GM19240 (cell line): Measurements from ENCODE around the gene OR10G8.
"Not testable (repeated sequence)": the region's sequence is repeated elsewhere in the genome, so short reads cannot be mapped to it uniquely, and the experiment has no call there.

Experiments used
- DNase-seq: peaks from one replicate; pipeline ENCODE4 v3.0.0; 2011; ENCODE audit warnings: low spot score; ENCODE audit not compliant: insufficient read length

Gene OR10G8

DNA sequence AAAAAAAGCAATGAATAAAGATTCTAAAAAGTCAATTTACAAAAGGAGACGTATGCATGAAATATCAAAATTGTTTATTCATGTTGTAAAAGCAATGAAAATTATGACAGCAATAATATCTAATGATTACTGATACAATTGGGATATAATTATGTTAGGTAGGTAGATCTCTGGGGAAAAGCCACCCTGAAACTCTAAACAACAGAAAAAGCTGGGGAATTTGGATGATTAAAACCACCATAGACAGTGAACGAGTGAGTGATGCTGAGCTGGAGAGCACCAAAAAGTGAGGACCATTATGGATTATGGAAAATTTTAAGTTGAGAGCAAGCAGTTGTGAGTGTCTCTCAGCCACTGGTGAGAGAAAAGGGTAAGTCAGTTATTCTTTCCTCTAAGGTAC lies at the start of gene OR10G8:
Gene OR10G8 (plus strand): TSS at position 301 of the 400 bp plus-strand sequence. CDS start 2,825 bp downstream, outside the sequence.
- DNase-seq = no peak

DNA sequence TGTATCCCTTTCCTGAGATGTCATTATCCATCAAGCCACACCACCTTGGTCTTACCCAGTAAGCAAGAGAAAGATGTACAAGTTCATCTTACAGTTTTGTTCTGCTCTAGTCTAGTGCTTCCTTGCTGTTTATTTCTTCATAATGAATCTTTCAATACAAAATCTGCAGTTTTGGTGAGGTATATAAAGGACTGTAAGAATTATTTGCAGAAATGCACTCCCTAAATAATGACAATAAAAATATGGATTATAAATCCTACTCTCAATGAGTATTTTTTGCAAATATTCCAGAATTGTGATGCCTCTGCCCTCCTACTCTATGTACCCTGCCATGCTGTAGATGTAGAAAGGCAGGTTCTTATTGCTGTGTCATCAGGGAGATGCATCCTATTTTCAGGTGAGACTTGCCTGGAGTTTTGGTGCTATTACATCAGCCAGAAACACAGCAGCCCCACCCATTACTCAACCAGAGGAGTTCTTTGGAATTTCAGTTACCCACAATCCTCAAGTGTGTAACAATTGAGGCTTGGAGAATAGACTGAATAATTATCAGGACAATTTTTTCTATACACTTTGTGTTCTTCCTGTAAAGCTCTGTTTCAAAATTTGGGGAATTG lies 48.8 kb upstream of the OR10G8 start, which contains the start of gene OR10S1:
Gene OR10S1 (minus strand): TSS at position 51 of the 617 bp plus-strand sequence. CDS start 117 bp downstream, outside the sequence.
- no peak for DNase-seq

DNA sequence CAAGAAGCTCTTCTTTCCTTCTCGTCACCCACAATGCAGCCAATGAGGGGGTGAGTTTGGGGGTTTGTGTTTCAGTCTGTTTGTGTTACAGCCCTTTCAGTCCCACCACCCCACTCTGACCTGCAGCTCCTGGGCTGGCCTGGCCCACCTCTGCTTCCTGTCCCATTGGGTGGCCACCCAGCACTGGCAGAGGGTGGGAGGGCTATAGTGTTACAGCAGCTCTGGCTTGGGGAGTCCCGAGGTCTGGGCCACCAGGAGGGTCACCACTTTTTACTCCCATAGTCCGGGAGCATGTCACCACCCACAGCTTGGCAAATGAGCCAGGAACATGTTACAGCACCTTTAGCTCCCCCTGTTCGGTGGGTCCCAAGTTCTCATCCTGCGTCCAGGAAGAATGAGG lies 47.3 kb upstream of the OR10G8 start:
- DNase-seq = no peak

DNA sequence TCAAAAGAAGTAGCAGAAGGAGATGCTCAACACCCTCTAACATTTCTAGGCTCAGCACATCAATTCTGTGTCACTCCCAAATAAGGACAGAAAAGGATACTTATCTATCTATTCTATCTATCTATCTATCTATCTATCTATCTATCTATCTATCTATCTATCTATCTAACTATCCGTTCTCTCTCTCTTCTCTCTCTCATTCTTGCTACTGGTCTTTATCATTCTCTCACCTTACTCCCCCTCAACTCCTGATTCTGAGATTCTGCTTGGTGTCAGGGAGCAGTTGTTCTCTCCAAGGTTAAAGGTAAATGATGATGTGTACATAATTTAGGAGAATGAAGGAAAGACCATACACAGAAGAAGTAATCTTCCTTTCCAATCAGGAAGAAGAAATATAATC lies 31.5 kb upstream of the OR10G8 start, which contains the start of gene OR10G6:
Gene OR10G6 (minus strand): TSS at position 43 of the 400 bp plus-strand sequence. CDS start 0 bp downstream, at position 43.
- DNase-seq = no peak

- no peak for DNase-seq
These were observed 13.9 kb upstream of the OR10G8 start, which contains the start of gene OR10G4 for GRCh38 chr11:124012697-124013096. Gene OR10G4, plus strand, starts transcription at chr11:124012997. Its CDS starts 2,578 bp downstream, at chr11:124015575.

- DNase-seq = not testable (repeated sequence)
These were observed 10.8 kb upstream of the OR10G8 start for GRCh38 chr11:124015837-124016236.

GRCh38 chr11:124036666-124037065 lies 10.1 kb downstream of the OR10G8 start:
- DNase-seq = no peak

DNA sequence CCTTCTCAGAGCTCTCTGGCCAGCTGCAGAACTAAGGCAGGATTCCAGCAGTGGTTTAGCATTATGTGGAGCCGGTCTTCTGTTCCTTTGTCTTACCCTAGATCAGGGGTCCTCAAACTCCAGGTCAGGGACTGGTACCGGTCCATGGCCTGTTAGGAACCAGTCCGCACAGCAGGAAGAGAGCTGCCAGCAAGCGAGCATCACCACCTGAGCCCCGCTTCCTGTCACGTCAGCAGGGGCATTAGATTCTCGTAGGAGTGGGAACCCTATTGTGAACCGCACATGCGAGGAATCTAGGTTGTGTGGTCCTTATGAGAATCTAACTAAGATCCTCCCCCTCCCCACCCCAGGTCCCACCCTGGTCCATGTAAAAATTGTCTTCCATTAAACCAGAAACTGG lies 13.0 kb downstream of the OR10G8 start:
- DNase-seq = no peak

GRCh38 chr11:124041254-124041653 lies 14.7 kb downstream of the OR10G8 start, which contains the start of gene OR10G7:
Gene OR10G7, minus strand, starts transcription at chr11:124041325. Its CDS starts 2,324 bp downstream, at chr11:124039001.
- DNase-seq = no peak

GRCh38 chr11:124043420-124043819 lies 16.8 kb downstream of the OR10G8 start:
- no peak for DNase-seq

DNA sequence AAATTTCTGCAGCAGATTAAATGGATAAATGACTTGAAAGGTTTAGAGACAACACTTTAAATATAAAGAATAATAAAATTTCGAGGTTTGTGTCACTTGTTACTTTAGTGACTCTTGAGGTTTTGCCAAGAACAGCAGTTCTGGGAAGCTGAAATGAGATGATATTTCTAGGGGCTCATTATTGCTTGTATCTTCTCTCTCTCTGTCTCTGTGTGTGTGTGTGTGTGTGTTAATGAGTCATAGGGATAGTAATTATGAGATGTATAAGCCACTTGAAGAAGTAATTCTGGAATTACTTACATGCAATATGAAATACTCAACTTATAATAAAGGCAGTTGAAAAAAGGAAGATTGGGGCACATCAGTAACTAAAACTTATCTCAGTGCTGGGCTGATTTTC lies 24.1 kb downstream of the OR10G8 start:
- no peak for DNase-seq

DNA sequence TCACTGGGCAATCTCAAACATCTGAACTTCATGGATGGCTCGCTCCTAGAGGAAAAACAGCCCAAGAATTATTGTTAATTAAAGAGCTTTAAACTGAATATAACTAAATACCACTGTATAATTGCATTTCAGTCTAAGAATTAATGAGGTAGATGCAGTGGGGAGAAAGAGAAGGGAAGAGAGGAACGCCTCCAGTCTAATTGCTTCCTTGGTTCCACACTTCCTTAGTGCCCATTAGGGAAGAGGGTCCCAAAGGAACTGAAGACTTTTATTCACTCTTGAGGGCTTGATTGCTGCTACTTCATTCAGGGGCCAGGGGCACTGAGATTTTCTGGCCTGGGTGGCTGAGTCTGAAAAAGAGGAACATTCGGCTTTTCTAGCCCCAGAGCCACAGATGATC lies 26.4 kb downstream of the OR10G8 start:
- no peak for DNase-seq

- DNase-seq = no peak
These were observed 42.1 kb downstream of the OR10G8 start for GRCh38 chr11:124068601-124069110.

DNA sequence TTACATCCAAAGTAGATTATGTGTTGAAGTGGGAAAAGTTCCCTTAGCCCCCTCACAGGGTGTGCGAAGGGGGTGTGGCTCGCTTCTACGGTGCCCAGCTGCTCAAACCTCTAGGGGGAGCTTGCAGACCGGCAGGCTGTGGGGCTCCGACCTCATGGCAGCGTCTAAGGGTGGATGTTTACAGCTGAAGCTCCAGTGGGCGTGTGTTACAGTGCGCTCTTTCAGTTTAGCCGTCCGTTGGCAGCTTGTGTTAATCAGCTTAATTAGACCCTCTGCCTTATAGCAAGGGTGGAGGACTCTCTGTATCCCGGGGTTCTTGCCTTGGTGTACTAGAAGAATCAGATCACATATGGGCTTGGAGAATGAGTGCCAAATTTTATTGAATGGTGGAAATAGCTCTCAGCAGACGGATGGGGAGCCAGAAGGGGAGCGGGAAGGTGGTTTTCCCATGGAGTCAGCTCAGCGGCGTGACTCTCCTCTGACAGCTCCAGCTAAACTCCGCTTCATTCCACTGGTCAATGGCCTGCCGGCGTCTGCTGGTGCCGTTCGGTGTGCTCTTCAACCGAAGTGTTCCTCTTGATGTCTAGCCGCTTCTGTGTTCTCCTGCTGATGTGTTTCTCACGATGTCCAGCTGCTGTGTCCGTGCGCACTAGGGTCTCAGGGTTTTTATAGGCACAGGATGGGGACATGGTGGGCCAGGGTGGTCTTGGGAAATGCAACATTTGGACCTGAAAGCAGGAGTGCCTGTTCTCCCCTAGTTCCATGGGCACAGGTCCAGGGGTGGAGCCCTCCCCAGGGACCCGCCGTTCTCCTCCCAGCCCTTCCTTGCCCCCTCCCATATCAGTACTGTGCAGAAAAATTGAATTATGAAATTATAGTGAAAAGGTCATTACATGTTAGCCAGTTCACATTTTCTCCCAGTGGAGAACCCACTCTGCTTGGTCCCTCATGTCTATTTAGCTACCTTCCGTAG lies 43.1 kb downstream of the OR10G8 start:
- DNase-seq = no peak

DNA sequence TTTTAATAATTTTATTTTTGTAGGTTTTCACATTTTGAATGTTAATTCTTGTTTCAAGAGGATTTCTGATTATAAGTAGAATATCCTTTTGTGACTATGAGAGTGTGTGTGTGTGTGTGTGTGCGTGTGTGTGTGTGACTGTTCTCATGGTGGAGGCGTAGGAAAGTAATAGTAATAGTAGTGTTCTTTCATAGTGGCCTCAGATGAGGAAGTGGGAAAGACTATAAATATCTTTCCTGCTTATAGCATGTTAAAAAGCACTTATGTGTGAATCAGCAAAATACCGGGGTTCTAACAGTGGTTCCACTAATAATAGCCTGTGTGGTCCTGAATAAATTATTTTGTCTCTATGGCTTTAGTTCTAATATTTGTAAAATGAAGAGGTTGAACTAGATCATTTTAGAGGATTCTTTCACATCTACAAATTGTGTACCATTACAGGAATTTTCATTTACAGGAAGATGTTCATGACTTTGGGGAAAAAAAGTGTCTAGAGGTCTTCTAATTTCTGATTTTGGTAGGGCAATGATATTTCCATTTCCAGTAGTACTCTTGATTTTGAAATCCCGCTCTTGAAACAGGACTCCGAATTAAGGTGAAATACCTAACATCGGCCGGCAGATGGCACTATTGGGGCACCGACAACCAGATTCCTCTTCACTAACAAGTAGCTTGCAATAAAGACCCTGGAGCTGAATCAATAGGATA lies 44.5 kb downstream of the OR10G8 start:
- no peak for DNase-seq

DNA sequence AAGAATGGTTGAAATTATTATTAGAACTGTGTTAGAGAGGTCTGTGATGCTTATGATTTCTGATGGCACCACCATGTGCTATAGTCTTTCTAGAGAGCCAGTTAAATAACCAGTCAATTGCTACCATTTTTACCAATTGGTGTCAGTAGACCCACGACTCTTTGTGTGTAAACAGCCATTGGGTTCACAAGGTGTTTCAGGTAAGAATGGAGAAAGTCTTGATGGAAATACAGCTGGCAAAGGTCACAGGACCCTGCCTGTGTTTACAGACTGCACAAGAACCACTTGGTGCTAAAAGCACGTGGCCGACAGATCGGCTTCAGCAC lies 45.0 kb downstream of the OR10G8 start:
- no peak for DNase-seq

DNA sequence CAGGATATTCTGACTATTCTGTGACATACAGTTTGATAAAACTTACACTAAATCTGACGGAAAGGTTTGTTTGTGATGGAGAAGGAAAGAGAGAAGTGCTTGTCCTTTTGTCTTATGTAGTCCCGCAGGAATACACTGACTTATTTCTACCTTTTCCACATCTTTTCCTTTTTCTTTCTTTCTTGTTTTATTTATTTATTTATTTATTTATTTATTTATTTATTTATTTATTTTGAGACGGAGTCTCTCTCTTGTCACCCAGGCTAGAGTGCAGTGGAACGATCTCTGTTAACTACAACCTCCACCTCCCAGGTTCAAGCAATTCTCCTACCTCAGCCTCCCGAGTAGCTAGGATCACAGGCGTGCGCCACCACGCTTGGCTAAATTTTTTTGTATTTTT lies 45.5 kb downstream of the OR10G8 start:
- DNase-seq = no peak

- no peak for DNase-seq
These were observed 48.0 kb downstream of the OR10G8 start for GRCh38 chr11:124074554-124074953.

DNA sequence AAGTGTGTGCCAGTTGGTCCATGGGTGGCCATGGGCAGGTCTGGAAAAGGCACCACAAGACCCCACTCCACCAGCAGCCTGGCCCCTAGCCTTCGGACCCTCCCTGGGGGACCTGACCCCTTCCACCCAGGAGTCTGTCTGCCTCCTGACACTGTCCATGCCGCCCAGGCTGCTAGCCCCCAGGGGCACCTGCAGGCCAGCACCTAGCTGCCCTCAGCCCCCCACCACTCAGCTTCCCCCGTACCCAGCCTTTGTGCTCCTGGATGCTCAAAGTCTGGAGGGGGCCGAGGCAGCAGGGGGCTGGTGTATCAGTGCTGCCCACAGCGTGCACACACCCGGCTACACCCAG lies 48.9 kb downstream of the OR10G8 start:
- DNase-seq = no peak

DNA sequence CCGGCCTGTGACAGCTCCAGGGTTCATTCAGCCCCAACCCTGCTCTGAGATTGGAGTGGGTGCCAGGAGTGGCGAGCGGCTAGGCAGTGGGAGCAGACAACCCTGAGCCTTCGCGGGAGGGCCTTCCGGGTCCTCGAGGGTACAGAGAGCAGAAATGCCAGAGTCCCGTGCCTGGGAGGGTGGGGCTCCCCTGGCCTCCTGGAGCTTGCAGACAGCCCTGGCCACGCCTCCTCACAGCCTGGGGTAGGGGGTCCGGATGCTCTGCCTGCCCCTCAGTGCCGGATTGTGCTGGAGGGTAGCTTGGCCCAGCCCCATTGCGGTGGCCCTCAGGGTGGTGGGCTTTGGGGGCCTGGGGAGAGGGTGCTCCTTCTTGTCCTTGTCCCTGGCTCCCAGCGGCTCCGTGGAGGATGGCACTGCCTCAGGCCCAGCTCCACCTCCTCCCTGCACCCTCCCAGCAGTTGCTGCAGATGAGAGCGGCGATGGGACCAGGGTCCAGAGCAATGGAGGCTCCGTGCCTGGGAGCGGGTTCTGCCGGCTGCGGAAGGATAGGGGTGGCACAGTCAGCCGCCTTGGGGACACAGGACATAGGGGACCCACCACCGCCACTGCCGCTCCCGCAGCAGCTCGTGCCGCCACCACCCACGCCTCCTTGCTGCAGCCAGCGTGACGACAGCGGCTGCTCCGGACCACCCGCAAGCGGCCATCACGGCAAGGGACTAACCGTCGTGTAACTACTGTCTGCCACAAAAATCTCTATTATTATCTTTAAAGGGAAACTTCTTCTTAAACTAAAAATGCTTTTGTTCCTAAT lies 49.4 kb downstream of the OR10G8 start:
- DNase-seq = no peak

- no peak for DNase-seq
These were observed 50.7 kb downstream of the OR10G8 start for GRCh38 chr11:124077266-124077665.
